B cell (primary cell): ENCODE measurements around the gene NT5C. TPM values are rescaled to one million over a fixed set of nuclear protein-coding genes. Genes with fewer than 3 reads are reported as not detected.

Source experiments
- ATAC-seq: fragments of 200-7000 bp; cut with Tn5 transposase; one replicate; pipeline ENCODE4 v1.10.0; 2021; ENCODE audit warnings: low read depth, mild to moderate bottlenecking, moderate number of reproducible peaks, moderate library complexity
- CTCF ChIA-PET: fragments of 350-600 bp; sonication (Branson Sonifier 250); formaldehyde crosslinking; loops from one replicate; lab custom pipeline; 2021; ENCODE audit warnings: antibody characterized with exemption, inconsistent platforms; lab: Charles Lee
- POLR2A ChIA-PET: fragments of 350-600 bp; sonication (Branson Sonifier 250); formaldehyde crosslinking; loops from one replicate; lab custom pipeline; 2021; ENCODE audit warnings: antibody characterized with exemption; lab: Charles Lee
- DNase-seq: peaks from one replicate; pipeline ENCODE4 v3.0.0; 2013
- H2AFZ ChIP-seq: 2 replicates; pipeline ENCODE4 v1.6.1; 2012; ENCODE audit warnings: mild to moderate bottlenecking, low read depth, low read length; ENCODE audit not compliant: insufficient read depth, poor library complexity, severe bottlenecking
- H3K27ac ChIP-seq, 2 donors: 1 replicate in 1 of 2; 2 replicates in 1 of 2; pipeline ENCODE4 v1.5.1; 2012 to 2013; ENCODE audit warnings: low read length in 2 of 2, mild to moderate bottlenecking in 2 of 2, moderate library complexity in 1 of 2
- H3K27me3 ChIP-seq, 4 experiments: fragments of 200-600 bp in 1 of 4; sonication (generic) in 1 of 4; replicated peaks in 1 of 4; 1 replicate in 2 of 4; 2 replicates in 2 of 4; pipeline versions ENCODE4 v1.6.1 to v1.7.0; 2013 to 2016; ENCODE audit warnings: low read length in 3 of 4, mild to moderate bottlenecking in 2 of 4, mixed read lengths in 1 of 4, moderate library complexity in 1 of 4; ENCODE audit not compliant: insufficient read depth in 4 of 4, control insufficient read depth in 3 of 4; ENCODE audit errors: control extremely low read depth in 1 of 4
- H3K36me3 ChIP-seq, 2 experiments: replicated peaks in 1 of 2; 1 replicate in 1 of 2; 2 replicates in 1 of 2; pipeline versions ENCODE4 v1.6.1 to v1.7.1; 2013; ENCODE audit warnings: low read length in 1 of 2; ENCODE audit not compliant: insufficient read depth in 2 of 2, control insufficient read depth in 1 of 2; ENCODE audit errors: control extremely low read depth in 1 of 2, extremely low read depth in 1 of 2
- H3K4me1 ChIP-seq, 2 donors: fragments of 200-600 bp in 1 of 2; sonication (generic) in 1 of 2; 1 replicate in 1 of 2; 2 replicates in 1 of 2; pipeline versions ENCODE4 v1.5.1 to v1.6.1; 2013 to 2017; ENCODE audit warnings: low read length in 2 of 2; ENCODE audit not compliant: control insufficient read depth in 2 of 2, insufficient read depth in 2 of 2
- H3K4me2 ChIP-seq: replicated peaks from 2 replicates; pipeline ENCODE3; 2012; ENCODE audit warnings: mild to moderate bottlenecking, low read depth, low read length; ENCODE audit not compliant: poor library complexity, severe bottlenecking
- H3K4me3 ChIP-seq, 5 experiments: fragments of 200-600 bp in 1 of 5; sonication (generic) in 1 of 5; 1 replicate in 3 of 5; 2 replicates in 2 of 5; pipeline versions ENCODE4 v1.5.1 to v1.7.0; 2011 to 2016; ENCODE audit warnings: low read length in 4 of 5, mild to moderate bottlenecking in 4 of 5, low read depth in 2 of 5, control low read depth in 1 of 5, moderate library complexity in 1 of 5; ENCODE audit not compliant: insufficient read depth in 1 of 5; ENCODE audit errors: control extremely low read depth in 1 of 5, extremely low read depth in 1 of 5
- H3K79me2 ChIP-seq: fragments of 200-600 bp; sonication (generic); one replicate; pipeline ENCODE4 v1.6.0; 2016; ENCODE audit warnings: low read length; ENCODE audit not compliant: control insufficient read depth, insufficient read depth
- H3K9ac ChIP-seq: fragments of 200-600 bp; sonication (generic); 2 replicates; pipeline ENCODE4 v1.6.1; 2017; ENCODE audit warnings: mild to moderate bottlenecking, low read length, moderate library complexity
- H3K9me3 ChIP-seq, 3 donors: one replicate each; pipeline versions ENCODE4 v1.6.1 to v1.7.1; 2013; ENCODE audit warnings: low read length in 2 of 3; ENCODE audit not compliant: control insufficient read depth in 2 of 3, insufficient read depth in 1 of 3; ENCODE audit errors: control extremely low read depth in 1 of 3
- H4K20me1 ChIP-seq: 2 replicates; pipeline ENCODE4 v1.6.0; 2012; ENCODE audit warnings: mild to moderate bottlenecking, low read length; ENCODE audit not compliant: insufficient read depth, control insufficient read depth, poor library complexity, severe bottlenecking
- H3K27ac Mint-ChIP-seq: one replicate; pipeline ENCODE4 v1.8.0; 2021; ENCODE audit warnings: mixed read lengths
- H3K27me3 Mint-ChIP-seq: one replicate; pipeline ENCODE4 v1.8.0; 2021; ENCODE audit warnings: mixed read lengths
- H3K4me1 Mint-ChIP-seq: one replicate; pipeline ENCODE4 v1.8.0; 2021; ENCODE audit warnings: mixed read lengths
- H3K4me3 Mint-ChIP-seq: one replicate; pipeline ENCODE4 v1.8.0; 2021; ENCODE audit warnings: mixed read lengths
- H3K9me3 Mint-ChIP-seq: one replicate; pipeline ENCODE4 v1.8.0; 2022; ENCODE audit warnings: mixed read lengths; ENCODE audit not compliant: insufficient read depth
- EZH2 ChIP-seq: IDR thresholded peaks from 2 replicates; pipeline ENCODE4 v1.6.1; 2012; ENCODE audit warnings: borderline replicate concordance, low read depth, mild to moderate bottlenecking, moderate library complexity, low read length; ENCODE audit not compliant: insufficient read depth, poor library complexity, severe bottlenecking
- WGBS: methylation state at CpG from one replicate; pipeline ENCODE4 v1.1.5; 2013; ENCODE audit warnings: missing lambda C conversion rate; ENCODE audit not compliant: insufficient coverage; 5-methylcytosine and 5-hydroxymethylcytosine counted together
- intact Hi-C: fragments of 100-400 bp; cut with micrococcal nuclease; formaldehyde crosslinking; loops from one replicate; pipeline ENCODE4 v1.10.0; 2022
- polyA plus RNA-seq: library from polyadenylated mRNA; depleted of rRNA; stranded (reverse); fragments of >200 nt; gene quantifications from 2 replicates; pipeline ENCODE4 v1.2.3, GENCODE V29; 2012
- total RNA-seq, 2 donors: library from RNA; stranded (reverse); fragments of 120-200 nt in 1 of 2; gene quantifications; 1 replicate in 1 of 2; 2 replicates in 1 of 2; pipeline versions ENCODE4 v1.2.3 to v1.2.4, GENCODE V29; 2013 to 2022
- TF ChIP-seq, protein P1 (sequence below): fragments of 200-600 bp; IDR thresholded peaks from one replicate; pipeline ENCODE4 v1.8.0; 2022; ENCODE audit warnings: antibody characterized with exemption, mild to moderate bottlenecking

The NT5C gene
- total and polyA plus RNA-seq, 2 donors (not counting 1 experiment from before 2014, with no cell fraction given) = 98.9 to 184 TPM

DNA sequence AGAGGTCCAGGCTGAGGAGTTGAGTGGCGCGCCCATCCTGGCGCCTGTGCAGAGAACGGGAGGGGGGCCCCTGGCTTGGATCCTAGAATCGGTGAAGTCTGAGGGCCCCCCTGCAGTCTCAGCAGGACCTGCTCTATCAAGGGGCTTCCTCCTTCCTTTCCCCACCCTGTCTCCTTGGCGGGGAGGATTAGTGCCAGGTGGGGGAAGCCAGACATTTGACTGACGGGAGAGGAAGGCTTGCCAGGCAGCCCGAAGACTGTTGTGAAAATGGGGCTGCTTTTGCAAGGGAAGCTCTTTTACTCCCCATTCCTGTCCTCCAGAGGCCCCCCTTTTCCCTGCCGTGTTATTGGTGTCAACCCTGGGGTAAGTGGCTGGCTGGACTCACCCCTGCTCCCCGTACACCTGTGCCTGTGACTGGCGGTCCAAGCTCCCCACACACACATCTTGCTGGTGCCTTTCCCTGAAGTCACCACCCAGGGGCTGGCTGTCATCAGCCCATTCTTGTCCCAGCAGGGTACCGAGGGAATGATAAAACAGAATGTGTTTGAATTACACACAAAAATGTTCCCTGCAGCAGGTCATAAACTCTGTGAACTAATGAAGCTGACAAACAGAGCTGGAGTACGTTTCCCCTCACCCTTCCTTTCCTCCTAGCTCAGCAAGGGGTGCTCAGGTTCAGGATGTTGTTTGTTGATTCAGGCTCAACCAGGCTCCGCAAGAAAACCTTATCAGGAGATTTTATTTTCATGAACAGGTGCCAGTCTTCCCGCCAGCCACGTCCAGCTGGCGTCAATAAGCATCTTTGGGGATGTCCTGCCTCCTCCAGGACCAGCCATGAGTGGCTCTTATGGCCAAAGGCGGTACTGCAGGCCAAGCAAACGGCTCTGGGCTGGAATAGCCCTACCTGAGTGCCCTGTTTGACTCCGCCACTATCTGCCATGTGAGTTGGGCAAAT, 26.1 kb downstream of the NT5C start:
- no peaks in the 10 kb centered on the region for H3K9me3 ChIP-seq
- ChIA-PET POLR2A (interaction anchor here (1.2 kb wide), 1 partner anchor 75 kb away, joined by 3 read pairs; no protein-coding TSS in a partner anchor), CTCF (interaction anchor here (0.6 to 4.9 kb wide), 8 partner anchors 9 to 187 kb away, joined by 3 to 32 read pairs (median 4); no protein-coding TSS in a partner anchor)
- WGBS = 85% methylated on average over 12 of the region's 20 CpGs
- no peak overlapping the region for H3K9ac ChIP-seq
- no peaks in the 10 kb centered on the region for H3K36me3 ChIP-seq
- intact Hi-C loops = no loop called here
- H3K4me1 Mint-ChIP-seq = peaks cover 25% of the 10 kb centered on the region
- no peak overlapping the region for H2AFZ ChIP-seq
- peaks cover 0 to 2% (median 0%) of the 10 kb centered on the region in 4 experiments for H3K27me3 ChIP-seq
- no peak overlapping the region for H3K4me2 ChIP-seq
- no peak overlapping the region for H3K27ac Mint-ChIP-seq
- no peaks in the 10 kb centered on the region for H3K27me3 Mint-ChIP-seq
- ATAC-seq = no peak
- peaks cover under 1% of the 10 kb centered on the region for H3K79me2 ChIP-seq
- no peak for TF ChIP-seq EZH2
- TF ChIP-seq, protein P1, sequence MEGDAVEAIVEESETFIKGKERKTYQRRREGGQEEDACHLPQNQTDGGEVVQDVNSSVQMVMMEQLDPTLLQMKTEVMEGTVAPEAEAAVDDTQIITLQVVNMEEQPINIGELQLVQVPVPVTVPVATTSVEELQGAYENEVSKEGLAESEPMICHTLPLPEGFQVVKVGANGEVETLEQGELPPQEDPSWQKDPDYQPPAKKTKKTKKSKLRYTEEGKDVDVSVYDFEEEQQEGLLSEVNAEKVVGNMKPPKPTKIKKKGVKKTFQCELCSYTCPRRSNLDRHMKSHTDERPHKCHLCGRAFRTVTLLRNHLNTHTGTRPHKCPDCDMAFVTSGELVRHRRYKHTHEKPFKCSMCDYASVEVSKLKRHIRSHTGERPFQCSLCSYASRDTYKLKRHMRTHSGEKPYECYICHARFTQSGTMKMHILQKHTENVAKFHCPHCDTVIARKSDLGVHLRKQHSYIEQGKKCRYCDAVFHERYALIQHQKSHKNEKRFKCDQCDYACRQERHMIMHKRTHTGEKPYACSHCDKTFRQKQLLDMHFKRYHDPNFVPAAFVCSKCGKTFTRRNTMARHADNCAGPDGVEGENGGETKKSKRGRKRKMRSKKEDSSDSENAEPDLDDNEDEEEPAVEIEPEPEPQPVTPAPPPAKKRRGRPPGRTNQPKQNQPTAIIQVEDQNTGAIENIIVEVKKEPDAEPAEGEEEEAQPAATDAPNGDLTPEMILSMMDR = peak; percentile 68
- peaks cover 18 to 24% of the 10 kb centered on the region in 2 donors for H3K4me1 ChIP-seq
- H3K27ac ChIP-seq = no peak overlapping the region
- no peak overlapping the region for H3K4me3 ChIP-seq
- H4K20me1 ChIP-seq = no peaks in the 10 kb centered on the region
- DNase-seq = peak; percentile 50
- no peaks in the 10 kb centered on the region for H3K9me3 Mint-ChIP-seq
- H3K4me3 Mint-ChIP-seq = no peak overlapping the region
